ENCODE results near the gene MRPS25. TPM values are rescaled to one million over a fixed set of nuclear protein-coding genes. Genes with fewer than 3 reads are reported as not detected.

The MRPS25 gene
- total RNA-seq, 6 donors from 2014 or later: 39.8 to 149 (median 56.9) TPM

GRCh38 chr3:15079091-15079490 lies 14.0 kb upstream of the MRPS25 start:
- TF ChIP-seq EP300 (IDR thresholded peaks at IDR 0.05): no peak
- no peak for TF ChIP-seq POLR2A (IDR thresholded peaks at IDR 0.05)
- no peak for TF ChIP-seq POLR2AphosphoS5 (IDR thresholded peaks at IDR 0.05)
- TF ChIP-seq CTCF (IDR thresholded peaks at IDR 0.05): no peak
- Histone ChIP-seq H3K36me3 (peaks cover 47 to 99% (median 87%) of the 10 kb centered on the region in 4 donors), H3K4me1 (peaks cover 5 to 23% (median 18%) of the 10 kb centered on the region in 4 donors), H3K9me3 (no peaks in the 10 kb centered on the region), H3K4me3 (no peak overlapping the region), H3K27ac (no peak overlapping the region), H3K27me3 (no peaks in the 10 kb centered on the region)
- ATAC-seq (ENCODE audit: low FRiP score in 2 of 2) (no peak), DNase-seq (no peak)
- 89% methylated on average over 3 of the region's 3 CpGs for WGBS, 2 donors

GRCh38 chr3:15074500-15074899 lies 9.4 kb upstream of the MRPS25 start:
- no peak for TF ChIP-seq CTCF (IDR thresholded peaks at IDR 0.05)
- no peak for TF ChIP-seq EP300 (IDR thresholded peaks at IDR 0.05)
- TF ChIP-seq POLR2A (IDR thresholded peaks at IDR 0.05): no peak
- no peak for TF ChIP-seq POLR2AphosphoS5 (IDR thresholded peaks at IDR 0.05)
- no peak overlapping the region for H3K4me3 ChIP-seq
- H3K27ac ChIP-seq: no peak overlapping the region
- no peaks in the 10 kb centered on the region for H3K9me3 ChIP-seq
- H3K4me1 ChIP-seq: no peaks in the 10 kb centered on the region
- 91 to 96% methylated on average over 17 of the region's 19 CpGs for WGBS, 2 donors
- ATAC-seq (ENCODE audit: low FRiP score in 2 of 2) (no peak), DNase-seq (no peak)
- no peaks in the 10 kb centered on the region for H3K27me3 ChIP-seq
- peaks cover 40 to 94% (median 70%) of the 10 kb centered on the region in 4 donors for H3K36me3 ChIP-seq

- ATAC-seq (ENCODE audit: low FRiP score in 2 of 2): no peak
- no peaks in the 10 kb centered on the region for H3K9me3 ChIP-seq
- 96 to 97% methylated on average over 2 of the region's 2 CpGs for WGBS, 2 donors
- no peak for TF ChIP-seq POLR2AphosphoS5 (IDR thresholded peaks at IDR 0.05)
- no peak for TF ChIP-seq CTCF (IDR thresholded peaks at IDR 0.05)
- TF ChIP-seq POLR2A (IDR thresholded peaks at IDR 0.05): no peak
- TF ChIP-seq EP300 (IDR thresholded peaks at IDR 0.05): no peak
- peaks cover 21 to 67% (median 48%) of the 10 kb centered on the region in 4 donors for H3K36me3 ChIP-seq
- H3K27ac ChIP-seq: no peak overlapping the region
- no peaks in the 10 kb centered on the region for H3K27me3 ChIP-seq
- H3K4me3 ChIP-seq: no peak overlapping the region
- H3K4me1 ChIP-seq: no peaks in the 10 kb centered on the region
- no peak for DNase-seq
Observed at GRCh38 chr3:15071699-15072098, 6.6 kb upstream of the MRPS25 start.

DNA sequence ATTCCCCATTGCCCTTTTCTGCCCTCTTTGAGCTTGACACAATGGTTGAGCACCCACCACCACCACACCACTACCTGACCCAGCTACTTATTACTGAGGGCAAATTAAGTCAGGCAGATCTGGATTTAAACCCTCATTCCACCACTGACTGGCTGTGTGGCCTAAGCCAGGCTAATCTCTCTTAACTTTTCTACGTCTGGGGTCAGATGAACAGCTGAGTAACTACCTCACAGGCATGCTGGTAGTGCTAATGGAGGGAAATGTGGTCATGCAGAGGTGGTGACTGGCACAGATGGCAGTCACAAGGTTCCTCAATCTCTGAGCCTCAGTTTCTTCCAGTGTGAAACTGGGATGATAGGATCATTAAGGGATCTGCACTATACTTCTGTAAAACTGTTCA lies 4.3 kb upstream of the MRPS25 start:
- Histone ChIP-seq H3K9me3 (no peaks in the 10 kb centered on the region), H3K4me1 (peaks cover 0 to 12% (median 7%) of the 10 kb centered on the region in 4 donors), H3K4me3 (no peak overlapping the region), H3K27me3 (no peaks in the 10 kb centered on the region), H3K27ac (no peak overlapping the region), H3K36me3 (peaks cover 5 to 45% (median 29%) of the 10 kb centered on the region in 4 donors)
- DNase-seq (no peak), ATAC-seq (ENCODE audit: low FRiP score in 2 of 2) (no peak)
- WGBS, 2 donors: 83% methylated on average over 1 of the region's 1 CpG
- TF ChIP-seq EP300 (IDR thresholded peaks at IDR 0.05) (no peak), POLR2AphosphoS5 (IDR thresholded peaks at IDR 0.05) (no peak), CTCF (IDR thresholded peaks at IDR 0.05) (no peak), POLR2A (IDR thresholded peaks at IDR 0.05) (no peak)

- no peak for DNase-seq
- Histone ChIP-seq H3K27ac (no peak overlapping the region), H3K4me3 (no peak overlapping the region), H3K36me3 (peaks cover 0 to 15% (median 5%) of the 10 kb centered on the region in 4 donors), H3K4me1 (peaks cover 13 to 28% (median 20%) of the 10 kb centered on the region in 4 donors), H3K9me3 (no peaks in the 10 kb centered on the region), H3K27me3 (no peaks in the 10 kb centered on the region)
- 93 to 95% methylated on average over 3 of the region's 3 CpGs for WGBS, 2 donors
- TF ChIP-seq CTCF (IDR thresholded peaks at IDR 0.05): no peak
- no peak for TF ChIP-seq POLR2A (IDR thresholded peaks at IDR 0.05)
- no peak for TF ChIP-seq POLR2AphosphoS5 (IDR thresholded peaks at IDR 0.05)
- TF ChIP-seq EP300 (IDR thresholded peaks at IDR 0.05): no peak
- no peak for ATAC-seq (ENCODE audit: low FRiP score in 2 of 2)
Observed at GRCh38 chr3:15066467-15066866, 1.4 kb upstream of the MRPS25 start.
